Cardiac muscle cell (in vitro differentiated cells and primary cell): Measurements from ENCODE around the gene YWHAH. TPM values are rescaled to one million over a fixed set of nuclear protein-coding genes. Genes with fewer than 3 reads are reported as not detected.

Experiments used
- DNase-seq, 2 donors: peaks; one replicate each; pipeline versions ENCODE4 v3.0.0 to v3.0.0-alpha.2; 2010 to 2017; ENCODE audit warnings: low read depth in 1 of 2, low spot score in 1 of 2
- H3K27ac ChIP-seq: fragments of 200-600 bp; sonication (generic); 2 replicates; pipeline ENCODE4 v1.5.1; 2016
- H3K27me3 ChIP-seq: fragments of 200-600 bp; sonication (generic); 2 replicates; pipeline ENCODE4 v1.6.0; 2016; ENCODE audit warnings: control low read depth
- H3K36me3 ChIP-seq: fragments of 200-600 bp; sonication (generic); 2 replicates; pipeline ENCODE4 v1.5.1; 2016; ENCODE audit warnings: control low read depth
- H3K4me1 ChIP-seq: fragments of 200-600 bp; sonication (generic); 2 replicates; pipeline ENCODE4 v1.8.1; 2017; ENCODE audit warnings: low read depth, mild to moderate bottlenecking, mixed run types
- H3K4me3 ChIP-seq: fragments of 200-600 bp; sonication (generic); 2 replicates; pipeline ENCODE4 v1.5.1; 2016; ENCODE audit warnings: mild to moderate bottlenecking
- H3K9me3 ChIP-seq: fragments of 200-600 bp; sonication (generic); 2 replicates; pipeline ENCODE4 v1.5.1; 2017; ENCODE audit warnings: low read depth, mild to moderate bottlenecking, control low read depth
- polyA plus RNA-seq: library from polyadenylated mRNA; unstranded; fragments of >200 nt; fragmentation: Nextera tagmentation; extraction: Ambion mirVana; gene quantifications from 2 replicates; pipeline ENCODE4 v1.2.1, GENCODE V29; 2016
- total RNA-seq: library from RNA; depleted of rRNA; stranded (reverse); fragments of >200 nt; gene quantifications from 2 replicates; pipeline ENCODE4 v1.2.3, GENCODE V29; 2016
- TF ChIP-seq, protein P1 (sequence below): IDR thresholded peaks from 2 replicates; pipeline ENCODE4 v1.5.1; 2012; ENCODE audit warnings: low read depth, mild to moderate bottlenecking, low read length

Gene YWHAH
- 58.4 and 70.8 TPM in 2 replicates for total RNA-seq
- 143 and 164 TPM in 2 replicates for polyA plus RNA-seq

DNA sequence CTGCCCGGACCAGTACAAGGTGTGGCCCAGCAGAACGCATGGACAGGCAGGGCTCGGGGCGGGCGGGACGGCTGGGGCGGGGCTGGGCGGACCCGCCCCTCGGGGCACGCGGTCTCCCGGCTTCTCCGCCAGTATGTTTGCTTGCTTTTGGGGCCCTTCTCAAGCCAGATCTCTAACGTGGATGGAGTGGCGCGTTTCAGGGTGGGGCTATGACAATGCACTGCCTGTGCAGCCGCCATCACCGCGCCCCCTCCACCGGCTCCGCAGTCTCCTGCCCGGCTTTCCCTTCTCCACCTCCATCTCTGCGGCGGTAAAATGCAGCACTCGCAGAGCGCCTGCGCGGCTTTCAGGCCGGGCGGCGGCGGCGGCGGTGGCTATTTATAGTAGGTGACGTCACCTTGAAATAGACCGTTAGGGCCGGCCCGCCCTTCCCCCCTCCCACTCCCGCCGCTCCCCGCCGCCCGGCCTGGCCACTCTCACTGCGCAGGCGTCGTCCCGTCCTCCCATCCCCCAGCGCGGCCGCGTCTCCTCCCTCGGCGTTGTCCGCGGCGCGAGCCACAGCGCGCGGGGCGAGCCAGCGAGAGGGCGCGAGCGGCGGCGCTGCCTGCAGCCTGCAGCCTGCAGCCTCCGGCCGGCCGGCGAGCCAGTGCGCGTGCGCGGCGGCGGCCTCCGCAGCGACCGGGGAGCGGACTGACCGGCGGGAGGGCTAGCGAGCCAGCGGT lies at the start of gene YWHAH:
YWHAH (plus strand) TSS at position 558 of the 722 bp plus-strand sequence. CDS start 199 bp downstream, outside the sequence.
- Histone ChIP-seq H3K4me1 (peaks cover 13% of the 10 kb centered on the region), H3K27me3 (no peaks in the 10 kb centered on the region), H3K4me3 (peak within 1 kb of the TSS; percentile 95), H3K36me3 (no peaks in the 10 kb centered on the region), H3K9me3 (no peaks in the 10 kb centered on the region), H3K27ac (peak within 1 kb of the TSS; percentile 98)
- DNase-seq: peak; percentile 96 to 97
- TF ChIP-seq, protein P1, sequence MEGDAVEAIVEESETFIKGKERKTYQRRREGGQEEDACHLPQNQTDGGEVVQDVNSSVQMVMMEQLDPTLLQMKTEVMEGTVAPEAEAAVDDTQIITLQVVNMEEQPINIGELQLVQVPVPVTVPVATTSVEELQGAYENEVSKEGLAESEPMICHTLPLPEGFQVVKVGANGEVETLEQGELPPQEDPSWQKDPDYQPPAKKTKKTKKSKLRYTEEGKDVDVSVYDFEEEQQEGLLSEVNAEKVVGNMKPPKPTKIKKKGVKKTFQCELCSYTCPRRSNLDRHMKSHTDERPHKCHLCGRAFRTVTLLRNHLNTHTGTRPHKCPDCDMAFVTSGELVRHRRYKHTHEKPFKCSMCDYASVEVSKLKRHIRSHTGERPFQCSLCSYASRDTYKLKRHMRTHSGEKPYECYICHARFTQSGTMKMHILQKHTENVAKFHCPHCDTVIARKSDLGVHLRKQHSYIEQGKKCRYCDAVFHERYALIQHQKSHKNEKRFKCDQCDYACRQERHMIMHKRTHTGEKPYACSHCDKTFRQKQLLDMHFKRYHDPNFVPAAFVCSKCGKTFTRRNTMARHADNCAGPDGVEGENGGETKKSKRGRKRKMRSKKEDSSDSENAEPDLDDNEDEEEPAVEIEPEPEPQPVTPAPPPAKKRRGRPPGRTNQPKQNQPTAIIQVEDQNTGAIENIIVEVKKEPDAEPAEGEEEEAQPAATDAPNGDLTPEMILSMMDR: no peak

- H3K27ac ChIP-seq: no peak overlapping the region
- DNase-seq: peak in 1 of 2 donors; percentile 49
These were observed 48.8 kb upstream of the YWHAH start for GRCh38 chr22:31895411-31896123.

GRCh38 chr22:31896472-31896871 lies 47.9 kb upstream of the YWHAH start:
- TF ChIP-seq, protein P1: no peak
- peaks cover 4% of the 10 kb centered on the region for H3K36me3 ChIP-seq
- H3K27me3 ChIP-seq: no peaks in the 10 kb centered on the region
- H3K27ac ChIP-seq: no peak overlapping the region
- no peaks in the 10 kb centered on the region for H3K9me3 ChIP-seq
- DNase-seq: no peak
- peaks cover 12% of the 10 kb centered on the region for H3K4me1 ChIP-seq
- no peak overlapping the region for H3K4me3 ChIP-seq

More at GRCh38 chr22:31895411-31896123, 48.8 kb upstream of the YWHAH start:
- H3K27me3 ChIP-seq: no peaks in the 10 kb centered on the region
- no peaks in the 10 kb centered on the region for H3K9me3 ChIP-seq
- TF ChIP-seq, protein P1: no peak
- peaks cover 4% of the 10 kb centered on the region for H3K36me3 ChIP-seq
- no peak overlapping the region for H3K4me3 ChIP-seq
- peaks cover 8% of the 10 kb centered on the region for H3K4me1 ChIP-seq

DNA sequence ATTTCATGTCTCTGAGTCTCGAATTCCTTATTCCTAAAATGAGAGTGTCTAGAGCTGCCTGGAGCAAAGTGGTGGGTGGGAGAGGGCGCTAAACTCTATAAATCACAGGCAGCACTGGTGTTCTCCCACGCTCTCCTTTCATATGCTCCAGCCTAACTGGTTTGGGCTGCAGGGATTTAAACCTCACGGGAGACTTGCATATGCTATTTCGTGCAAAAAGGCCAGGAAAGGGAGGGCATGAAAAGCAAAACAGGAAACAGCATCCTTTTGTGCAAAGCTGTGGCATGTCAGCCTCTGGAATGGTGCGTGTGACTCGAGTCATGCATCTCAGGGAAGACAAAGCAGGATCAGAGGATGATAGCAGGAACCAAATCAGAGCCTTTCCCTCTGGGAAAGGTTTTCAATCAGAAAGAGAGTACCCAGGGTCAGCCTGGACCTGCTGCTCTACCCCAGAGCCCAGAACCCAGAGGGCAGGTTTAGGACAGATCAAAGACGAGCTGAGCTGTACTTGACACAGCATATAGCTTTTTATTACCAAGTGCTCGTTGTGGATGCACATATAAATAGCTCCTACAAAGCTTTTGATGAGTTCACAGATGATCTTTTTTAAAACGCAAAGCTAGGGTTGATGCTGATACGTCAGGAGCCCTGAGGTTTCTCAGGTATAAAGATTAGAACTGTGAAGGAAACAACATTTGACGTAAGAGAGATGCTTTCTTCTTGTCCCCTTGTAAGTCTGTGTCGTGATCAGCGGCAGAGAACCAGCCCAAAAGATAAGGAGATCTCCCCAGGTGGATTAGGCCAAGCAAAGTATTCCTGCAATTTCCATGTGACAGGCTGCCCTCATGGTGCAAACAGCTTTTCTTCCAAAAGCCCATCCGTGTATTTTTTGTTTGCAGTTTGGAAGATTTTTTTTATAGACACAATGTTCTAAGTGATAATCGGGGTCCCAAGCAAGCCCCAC lies 46.2 kb upstream of the YWHAH start:
- Histone ChIP-seq H3K9me3 (no peaks in the 10 kb centered on the region), H3K36me3 (peaks cover 2% of the 10 kb centered on the region), H3K27me3 (no peaks in the 10 kb centered on the region), H3K27ac (no peak overlapping the region), H3K4me1 (peaks cover 17% of the 10 kb centered on the region), H3K4me3 (no peak overlapping the region)
- no peak for DNase-seq
- TF ChIP-seq, protein P1: no peak

- Histone ChIP-seq H3K9me3 (no peaks in the 10 kb centered on the region), H3K27ac (no peak overlapping the region), H3K4me1 (peaks cover 17% of the 10 kb centered on the region), H3K36me3 (no peaks in the 10 kb centered on the region), H3K4me3 (no peak overlapping the region), H3K27me3 (no peaks in the 10 kb centered on the region)
- DNase-seq: no peak
- TF ChIP-seq, protein P1: no peak
These were observed 45.4 kb upstream of the YWHAH start for GRCh38 chr22:31898926-31899325.
